ENCODE measurements around the gene PDE6C. TPM values are rescaled to one million over a fixed set of nuclear protein-coding genes. Genes with fewer than 3 reads are reported as not detected.

Gene PDE6C
- total RNA-seq, 2 donors from 2014 or later: not detected

- DNase-seq (ENCODE audit: low spot score): no peak
- H3K27ac ChIP-seq: no peak overlapping the region
- H3K27me3 ChIP-seq: no peaks in the 10 kb centered on the region
- no peaks in the 10 kb centered on the region for H3K9me3 ChIP-seq
- no peaks in the 10 kb centered on the region for H3K36me3 ChIP-seq
- no peak overlapping the region for H3K4me3 ChIP-seq
- TF ChIP-seq, protein P1, sequence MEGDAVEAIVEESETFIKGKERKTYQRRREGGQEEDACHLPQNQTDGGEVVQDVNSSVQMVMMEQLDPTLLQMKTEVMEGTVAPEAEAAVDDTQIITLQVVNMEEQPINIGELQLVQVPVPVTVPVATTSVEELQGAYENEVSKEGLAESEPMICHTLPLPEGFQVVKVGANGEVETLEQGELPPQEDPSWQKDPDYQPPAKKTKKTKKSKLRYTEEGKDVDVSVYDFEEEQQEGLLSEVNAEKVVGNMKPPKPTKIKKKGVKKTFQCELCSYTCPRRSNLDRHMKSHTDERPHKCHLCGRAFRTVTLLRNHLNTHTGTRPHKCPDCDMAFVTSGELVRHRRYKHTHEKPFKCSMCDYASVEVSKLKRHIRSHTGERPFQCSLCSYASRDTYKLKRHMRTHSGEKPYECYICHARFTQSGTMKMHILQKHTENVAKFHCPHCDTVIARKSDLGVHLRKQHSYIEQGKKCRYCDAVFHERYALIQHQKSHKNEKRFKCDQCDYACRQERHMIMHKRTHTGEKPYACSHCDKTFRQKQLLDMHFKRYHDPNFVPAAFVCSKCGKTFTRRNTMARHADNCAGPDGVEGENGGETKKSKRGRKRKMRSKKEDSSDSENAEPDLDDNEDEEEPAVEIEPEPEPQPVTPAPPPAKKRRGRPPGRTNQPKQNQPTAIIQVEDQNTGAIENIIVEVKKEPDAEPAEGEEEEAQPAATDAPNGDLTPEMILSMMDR (IDR thresholded peaks at IDR 0.05): no peak
- H3K4me1 ChIP-seq: no peaks in the 10 kb centered on the region
These were observed 22.4 kb upstream of the PDE6C start for GRCh38 chr10:93589648-93590562.

DNA sequence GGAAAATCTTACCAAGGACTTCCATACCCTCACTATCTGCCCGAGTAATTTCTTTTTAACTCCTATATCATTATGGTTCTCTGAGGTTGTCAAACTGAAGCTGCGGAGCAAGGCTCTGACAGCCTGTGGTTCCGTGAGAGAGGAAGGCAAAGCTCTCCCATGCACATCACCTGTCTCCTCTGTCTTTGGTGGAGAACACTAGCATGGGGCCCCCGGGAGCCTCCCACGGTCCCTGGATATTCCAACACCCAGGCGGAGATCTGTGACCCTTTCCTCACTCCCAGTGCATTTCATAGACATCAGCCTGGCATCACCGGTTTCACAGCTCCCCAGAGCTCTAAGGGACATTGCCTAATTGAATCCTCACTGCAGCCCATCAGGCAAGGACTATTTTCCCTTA is 21.7 kb upstream of the PDE6C start:
- DNase-seq (ENCODE audit: low spot score): no peak

GRCh38 chr10:93591065-93591808 is 21.1 kb upstream of the PDE6C start:
- Histone ChIP-seq H3K9me3 (no peaks in the 10 kb centered on the region), H3K27ac (no peak overlapping the region), H3K4me1 (no peaks in the 10 kb centered on the region), H3K27me3 (no peaks in the 10 kb centered on the region), H3K36me3 (no peaks in the 10 kb centered on the region), H3K4me3 (no peak overlapping the region)
- DNase-seq (ENCODE audit: low spot score): no peak
- TF ChIP-seq, protein P1 (IDR thresholded peaks at IDR 0.05): no peak

More for the DNA sequence above, 21.7 kb upstream of the PDE6C start:
- Histone ChIP-seq H3K4me1 (no peaks in the 10 kb centered on the region), H3K9me3 (no peaks in the 10 kb centered on the region), H3K27me3 (no peaks in the 10 kb centered on the region), H3K27ac (no peak overlapping the region), H3K4me3 (no peak overlapping the region), H3K36me3 (no peaks in the 10 kb centered on the region)
- TF ChIP-seq, protein P1 (IDR thresholded peaks at IDR 0.05): no peak

DNA sequence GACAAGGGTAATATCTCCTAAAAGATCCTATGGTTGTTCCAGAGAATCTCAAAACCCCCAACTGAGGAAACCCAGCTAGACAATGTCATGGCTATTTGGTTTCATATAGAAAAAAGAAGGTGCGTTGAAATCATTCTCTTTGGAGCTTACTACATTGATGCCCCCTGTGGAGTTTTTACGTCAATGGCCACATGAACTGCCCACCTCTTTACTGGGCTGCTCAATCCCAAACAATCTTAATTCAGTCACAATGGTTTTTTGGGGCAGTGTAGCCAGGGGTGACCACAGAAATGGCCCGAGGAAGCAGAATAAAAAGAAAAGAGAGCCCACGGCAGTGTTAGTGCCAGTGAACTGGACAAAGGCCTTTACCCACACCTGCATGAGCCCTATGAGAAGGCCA is 19.1 kb upstream of the PDE6C start:
- H3K4me3 ChIP-seq: no peak overlapping the region

DNA sequence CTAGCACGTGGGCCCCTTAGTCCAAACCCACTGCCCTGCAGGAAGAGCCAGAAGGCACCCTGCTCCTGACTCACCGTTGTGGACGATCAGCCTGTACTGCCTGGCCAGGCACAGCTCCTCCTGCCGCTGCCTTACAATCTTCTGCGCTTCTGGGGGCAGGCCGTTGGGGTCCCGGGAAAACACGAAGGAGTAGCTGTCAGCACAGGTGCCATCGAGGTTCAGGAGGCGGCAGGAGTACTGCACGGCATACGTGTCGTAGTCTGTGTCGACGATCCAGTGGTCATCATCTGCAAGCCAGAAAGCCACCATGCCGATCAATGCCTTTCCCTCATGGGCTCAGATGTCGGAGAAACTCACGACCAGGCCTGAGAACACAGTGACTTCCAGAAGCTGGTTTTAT is 18.6 kb upstream of the PDE6C start:
- TF ChIP-seq, protein P1 (IDR thresholded peaks at IDR 0.05): no peak
- no peaks in the 10 kb centered on the region for H3K27me3 ChIP-seq
- H3K27ac ChIP-seq: no peak overlapping the region
- H3K9me3 ChIP-seq: no peaks in the 10 kb centered on the region
- no peaks in the 10 kb centered on the region for H3K4me1 ChIP-seq
- H3K4me3 ChIP-seq: no peak overlapping the region
- no peaks in the 10 kb centered on the region for H3K36me3 ChIP-seq
- no peak for DNase-seq (ENCODE audit: low spot score)

More for the DNA sequence above, 19.1 kb upstream of the PDE6C start:
- Histone ChIP-seq H3K27ac (no peak overlapping the region), H3K36me3 (no peaks in the 10 kb centered on the region), H3K4me1 (no peaks in the 10 kb centered on the region), H3K27me3 (no peaks in the 10 kb centered on the region), H3K9me3 (no peaks in the 10 kb centered on the region)
- no peak for DNase-seq (ENCODE audit: low spot score)
- TF ChIP-seq, protein P1 (IDR thresholded peaks at IDR 0.05): no peak

Measured in right atrium auricular region (tissue), 2 donors.